ENCODE data around the gene WWOX.

DNA sequence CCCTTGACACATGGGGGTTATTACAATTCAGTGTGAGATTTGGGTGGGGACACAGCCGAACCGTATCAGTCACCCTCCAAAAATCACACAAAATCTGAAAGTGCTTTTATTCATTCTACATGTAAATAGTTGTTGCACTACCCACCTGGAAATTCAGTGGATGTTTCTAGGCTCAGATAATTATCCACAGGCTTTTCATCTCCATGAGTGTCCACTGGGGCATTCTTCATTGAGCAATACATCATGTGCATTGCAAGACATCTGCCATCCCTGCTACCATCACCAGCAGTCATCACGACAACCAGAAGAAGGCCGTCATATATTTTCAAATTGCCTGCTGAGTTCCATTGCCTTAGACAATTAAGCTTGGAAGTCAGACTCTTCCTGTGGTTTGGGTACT is 330.8 kb downstream of the WWOX start:
- TF ChIP-seq EZH2 (IDR thresholded peaks at IDR 0.05) (no peak), POLR2AphosphoS5 (IDR thresholded peaks at IDR 0.05; ENCODE audit: borderline replicate concordance, low read depth, low read length) (no peak), FOXP2 (optimal IDR thresholded peaks at IDR 0.05; ENCODE audit: control extremely low read depth, extremely low read length, insufficient read depth) (no peak)

Measured in SK-N-MC (cell line).